ENCODE data around the gene NDUFS2.

NDUFS2 gene

GRCh38 chr1:161177112-161177935 is 24.8 kb upstream of the NDUFS2 start, which contains the start of gene B4GALT3:
TSS of gene B4GALT3 (minus strand) at chr1:161177507. CDS start at chr1:161176060, 1,447 bp downstream.
- no peaks in the 10 kb centered on the region for H3K27me3 Mint-ChIP-seq
- DNase-seq (ENCODE audit: low spot score in 2 of 2) (peak; percentile 95 to 99), ATAC-seq (ENCODE audit: low read depth) (peak; percentile 92)
- H3K27ac Mint-ChIP-seq = peak within 1 kb of the TSS; percentile 96
- H3K9me3 Mint-ChIP-seq = no peaks in the 10 kb centered on the region
- H3K4me3 Mint-ChIP-seq = peak within 1 kb of the TSS; percentile 100
- H3K4me1 Mint-ChIP-seq = peaks cover 47% of the 10 kb centered on the region
- H3K36me3 Mint-ChIP-seq = peaks cover 24% of the 10 kb centered on the region

GRCh38 chr1:161177936-161178244 is 24.3 kb upstream of the NDUFS2 start:
- peaks cover 50% of the 10 kb centered on the region for H3K4me1 Mint-ChIP-seq
- H3K27me3 Mint-ChIP-seq = no peaks in the 10 kb centered on the region
- H3K27ac Mint-ChIP-seq = peak overlapping the region; percentile 96
- no peak for ATAC-seq (ENCODE audit: low read depth)
- H3K9me3 Mint-ChIP-seq = no peaks in the 10 kb centered on the region
- peak overlapping the region; percentile 100 for H3K4me3 Mint-ChIP-seq
- no peak for DNase-seq (ENCODE audit: low spot score in 2 of 2)
- peaks cover 20% of the 10 kb centered on the region for H3K36me3 Mint-ChIP-seq

- DNase-seq (ENCODE audit: low spot score in 2 of 2) (no peak), ATAC-seq (ENCODE audit: low read depth) (no peak)
- H3K9me3 Mint-ChIP-seq = no peaks in the 10 kb centered on the region
- no peaks in the 10 kb centered on the region for H3K27me3 Mint-ChIP-seq
- H3K4me1 Mint-ChIP-seq = peaks cover 58% of the 10 kb centered on the region
- no peak overlapping the region for H3K4me3 Mint-ChIP-seq
- peaks cover 9% of the 10 kb centered on the region for H3K36me3 Mint-ChIP-seq
- H3K27ac Mint-ChIP-seq = no peak overlapping the region
Observed at GRCh38 chr1:161179698-161180097, 22.5 kb upstream of the NDUFS2 start.

- H3K4me1 Mint-ChIP-seq = peaks cover 56% of the 10 kb centered on the region
- no peak for ATAC-seq (ENCODE audit: low read depth)
- H3K4me3 Mint-ChIP-seq = peak overlapping the region; percentile 11
- H3K9me3 Mint-ChIP-seq = no peaks in the 10 kb centered on the region
- peaks cover 3% of the 10 kb centered on the region for H3K36me3 Mint-ChIP-seq
- peak overlapping the region; percentile 69 for H3K27ac Mint-ChIP-seq
- no peaks in the 10 kb centered on the region for H3K27me3 Mint-ChIP-seq
- no peak for DNase-seq (ENCODE audit: low spot score in 2 of 2)
Observed at GRCh38 chr1:161180639-161181038, 21.5 kb upstream of the NDUFS2 start.

- peak overlapping the region; percentile 24 for H3K4me3 Mint-ChIP-seq
- H3K27me3 Mint-ChIP-seq = no peaks in the 10 kb centered on the region
- H3K4me1 Mint-ChIP-seq = peaks cover 55% of the 10 kb centered on the region
- peak overlapping the region; percentile 43 for H3K27ac Mint-ChIP-seq
- ATAC-seq (ENCODE audit: low read depth) (no peak), DNase-seq (ENCODE audit: low spot score in 2 of 2) (no peak)
- H3K36me3 Mint-ChIP-seq = peaks cover 2% of the 10 kb centered on the region
- no peaks in the 10 kb centered on the region for H3K9me3 Mint-ChIP-seq
Observed at GRCh38 chr1:161182214-161182613, 20.0 kb upstream of the NDUFS2 start.

GRCh38 chr1:161185282-161185682 is 16.9 kb upstream of the NDUFS2 start:
- Mint-ChIP-seq H3K4me3 (peak overlapping the region; percentile 84), H3K27me3 (no peaks in the 10 kb centered on the region), H3K27ac (peak overlapping the region; percentile 87), H3K4me1 (peaks cover 58% of the 10 kb centered on the region), H3K9me3 (no peaks in the 10 kb centered on the region), H3K36me3 (peaks cover 2% of the 10 kb centered on the region)
- ATAC-seq (ENCODE audit: low read depth) = peak; percentile 83
- peak; percentile 51 to 72 for DNase-seq (ENCODE audit: low spot score in 2 of 2)

- peak overlapping the region; percentile 87 for H3K27ac Mint-ChIP-seq
- peaks cover 53% of the 10 kb centered on the region for H3K4me1 Mint-ChIP-seq
- no peaks in the 10 kb centered on the region for H3K9me3 Mint-ChIP-seq
- H3K36me3 Mint-ChIP-seq = peaks cover 2% of the 10 kb centered on the region
- DNase-seq (ENCODE audit: low spot score in 2 of 2) (peak in 1 of 2 donors; percentile 38), ATAC-seq (ENCODE audit: low read depth) (peak; percentile 67)
- no peaks in the 10 kb centered on the region for H3K27me3 Mint-ChIP-seq
- H3K4me3 Mint-ChIP-seq = peak overlapping the region; percentile 84
Observed at GRCh38 chr1:161185732-161186311, 16.3 kb upstream of the NDUFS2 start.

GRCh38 chr1:161187311-161187710 is 14.9 kb upstream of the NDUFS2 start:
- H3K27me3 Mint-ChIP-seq = no peaks in the 10 kb centered on the region
- H3K9me3 Mint-ChIP-seq = no peaks in the 10 kb centered on the region
- peaks cover 2% of the 10 kb centered on the region for H3K36me3 Mint-ChIP-seq
- H3K27ac Mint-ChIP-seq = peak overlapping the region; percentile 87
- ATAC-seq (ENCODE audit: low read depth) (no peak), DNase-seq (ENCODE audit: low spot score in 2 of 2) (no peak)
- H3K4me1 Mint-ChIP-seq = peaks cover 55% of the 10 kb centered on the region
- H3K4me3 Mint-ChIP-seq = peak overlapping the region; percentile 6

- Mint-ChIP-seq H3K9me3 (no peaks in the 10 kb centered on the region), H3K4me3 (peak overlapping the region; percentile 58), H3K4me1 (peaks cover 54% of the 10 kb centered on the region), H3K27ac (peak overlapping the region; percentile 69), H3K36me3 (no peaks in the 10 kb centered on the region), H3K27me3 (no peaks in the 10 kb centered on the region)
- DNase-seq (ENCODE audit: low spot score in 2 of 2) (no peak), ATAC-seq (ENCODE audit: low read depth) (no peak)
Observed at GRCh38 chr1:161188381-161188780, 13.8 kb upstream of the NDUFS2 start.

- no peak for DNase-seq (ENCODE audit: low spot score in 2 of 2)
- H3K9me3 Mint-ChIP-seq = no peaks in the 10 kb centered on the region
- peak overlapping the region; percentile 69 for H3K27ac Mint-ChIP-seq
- no peak for ATAC-seq (ENCODE audit: low read depth)
- no peaks in the 10 kb centered on the region for H3K36me3 Mint-ChIP-seq
- H3K27me3 Mint-ChIP-seq = no peaks in the 10 kb centered on the region
- peaks cover 49% of the 10 kb centered on the region for H3K4me1 Mint-ChIP-seq
- H3K4me3 Mint-ChIP-seq = no peak overlapping the region
Observed at GRCh38 chr1:161189036-161189435, 13.1 kb upstream of the NDUFS2 start.

GRCh38 chr1:161190962-161191521 is 11.1 kb upstream of the NDUFS2 start:
- no peaks in the 10 kb centered on the region for H3K36me3 Mint-ChIP-seq
- DNase-seq (ENCODE audit: low spot score in 2 of 2) (no peak), ATAC-seq (ENCODE audit: low read depth) (no peak)
- H3K27ac Mint-ChIP-seq = no peak overlapping the region
- H3K9me3 Mint-ChIP-seq = no peaks in the 10 kb centered on the region
- H3K27me3 Mint-ChIP-seq = no peaks in the 10 kb centered on the region
- peaks cover 50% of the 10 kb centered on the region for H3K4me1 Mint-ChIP-seq
- H3K4me3 Mint-ChIP-seq = no peak overlapping the region

GRCh38 chr1:161191971-161192370 is 10.2 kb upstream of the NDUFS2 start:
- Mint-ChIP-seq H3K4me3 (no peak overlapping the region), H3K4me1 (peaks cover 46% of the 10 kb centered on the region), H3K9me3 (no peaks in the 10 kb centered on the region), H3K36me3 (no peaks in the 10 kb centered on the region), H3K27me3 (no peaks in the 10 kb centered on the region), H3K27ac (no peak overlapping the region)
- no peak for ATAC-seq (ENCODE audit: low read depth)
- DNase-seq (ENCODE audit: low spot score in 2 of 2) = no peak

- H3K36me3 Mint-ChIP-seq = no peaks in the 10 kb centered on the region
- H3K9me3 Mint-ChIP-seq = no peaks in the 10 kb centered on the region
- ATAC-seq (ENCODE audit: low read depth) = peak; percentile 89
- peak overlapping the region; percentile 21 for H3K27ac Mint-ChIP-seq
- no peak overlapping the region for H3K4me3 Mint-ChIP-seq
- H3K27me3 Mint-ChIP-seq = no peaks in the 10 kb centered on the region
- peak; percentile 62 to 65 for DNase-seq (ENCODE audit: low spot score in 2 of 2)
- H3K4me1 Mint-ChIP-seq = peaks cover 38% of the 10 kb centered on the region
Observed at GRCh38 chr1:161192476-161193465, 9.4 kb upstream of the NDUFS2 start.

Measured in memory B cell (primary cell).